ENCODE measurements around the gene ANKRD36C.
"Not testable (repeated sequence)": the region's sequence is repeated elsewhere in the genome, so short reads cannot be mapped to it uniquely, and the experiment has no call there.

Gene ANKRD36C

GRCh38 chr2:95796249-95797099, 195.2 kb downstream of the ANKRD36C start:
- not testable (repeated sequence) for DNase-seq

GRCh38 chr2:95793970-95794369, 197.7 kb downstream of the ANKRD36C start:
- DNase-seq = not testable (repeated sequence)

GRCh38 chr2:95790180-95790579, 201.4 kb downstream of the ANKRD36C start:
- DNase-seq = not testable (repeated sequence)

GRCh38 chr2:95789385-95789784, 202.2 kb downstream of the ANKRD36C start:
- not testable (repeated sequence) for DNase-seq

- DNase-seq = not testable (repeated sequence)
Measured at GRCh38 chr2:95788642-95789041, 203.0 kb downstream of the ANKRD36C start.
